Suprapubic skin (tissue), 4 donors: Measurements from ENCODE around the gene FNDC11. TPM values are rescaled to one million over a fixed set of nuclear protein-coding genes. Genes with fewer than 3 reads are reported as not detected.
A peak's percentile ranks its signal among the peaks of the same experiment; 100 is the strongest.

Experiments used
- DNase-seq, 2 donors: peaks; one replicate each; pipeline ENCODE4 v3.0.0-alpha.2; 2019; ENCODE audit warnings: low spot score in 2 of 2
- H3K27ac ChIP-seq: fragments of 200-600 bp; sonication (generic); one replicate; pipeline ENCODE4 v1.5.1; 2019
- H3K27me3 ChIP-seq: fragments of 200-600 bp; sonication (generic); one replicate; pipeline ENCODE4 v1.5.1; 2019
- H3K36me3 ChIP-seq: fragments of 200-600 bp; sonication (generic); one replicate; pipeline ENCODE4 v1.5.1; 2019
- H3K4me1 ChIP-seq: fragments of 200-600 bp; sonication (generic); one replicate; pipeline ENCODE4 v1.5.1; 2019
- H3K4me3 ChIP-seq: fragments of 200-600 bp; sonication (generic); one replicate; pipeline ENCODE4 v1.5.1; 2019; ENCODE audit warnings: mild to moderate bottlenecking
- H3K9me3 ChIP-seq: fragments of 200-600 bp; sonication (generic); one replicate; pipeline ENCODE4 v1.5.1; 2019
- EP300 ChIP-seq: sonication (generic); formaldehyde crosslinking; IDR thresholded peaks from one replicate; pipeline ENCODE4 v1.6.1; 2017; ENCODE audit warnings: antibody characterized with exemption
- POLR2A ChIP-seq, 2 donors: fragments of 450-650 bp; IDR thresholded peaks; one replicate each; pipeline ENCODE4 v1.6.1; 2017; ENCODE audit warnings: antibody characterized with exemption in 2 of 2, mild to moderate bottlenecking in 2 of 2, moderate library complexity in 2 of 2
- POLR2AphosphoS5 ChIP-seq, 3 donors: sonication (generic); formaldehyde crosslinking; IDR thresholded peaks; one replicate each; pipeline ENCODE4 v1.6.1; 2017; ENCODE audit warnings: antibody characterized with exemption in 3 of 3
- WGBS: methylation state at CpG from one replicate; pipeline ENCODE4 v1.1.5; 2018; 5-methylcytosine and 5-hydroxymethylcytosine counted together
- total RNA-seq, 4 donors: library from RNA; depleted of rRNA; stranded (reverse); fragments of >200 nt; gene quantifications; one replicate each; pipeline ENCODE4 v1.1.0, GENCODE V29; 2016
- TF ChIP-seq, protein P1 (sequence below), 2 donors: fragments of 200-600 bp in 1 of 2; fragments of 450-650 bp in 1 of 2; sonication (generic) in 1 of 2; IDR thresholded peaks; one replicate each; pipeline ENCODE4 v1.5.1; 2016 to 2019; ENCODE audit warnings: antibody characterized with exemption in 2 of 2, mild to moderate bottlenecking in 1 of 2, moderate library complexity in 1 of 2

The FNDC11 gene
- total RNA-seq, 4 donors from 2014 or later, result 0.25 to 0.36 TPM; not detected in 2

DNA sequence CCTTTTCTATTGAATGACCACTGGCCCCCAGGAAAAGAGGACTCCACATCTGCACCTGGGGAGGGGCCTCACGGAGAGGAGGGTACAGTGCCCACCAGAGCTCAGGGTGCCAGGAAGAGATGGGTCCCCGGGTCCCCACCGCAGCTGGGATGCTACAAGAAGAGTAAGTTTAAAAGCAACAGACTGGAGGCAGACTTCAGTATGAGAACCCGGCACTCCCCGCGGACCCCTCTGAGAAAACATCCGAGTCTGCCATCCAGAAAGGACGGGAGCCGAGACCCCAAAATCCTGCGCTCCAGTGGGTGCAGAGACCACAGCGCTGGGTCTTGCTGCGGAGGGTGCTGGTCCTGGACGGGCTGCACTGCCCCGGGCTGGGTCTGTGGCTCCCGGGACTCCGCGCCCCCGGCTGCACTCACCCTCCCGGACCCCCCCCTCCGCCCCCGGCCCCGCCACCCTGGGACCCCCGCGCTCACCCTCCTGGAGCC is 19.7 kb downstream of the FNDC11 start:
- 0% methylated on average over 1 of the region's 24 CpGs for WGBS
- peak overlapping the region; percentile 76 for H3K27ac ChIP-seq
- H3K36me3 ChIP-seq, result no peaks in the 10 kb centered on the region
- H3K4me3 ChIP-seq, result peak overlapping the region; percentile 89
- TF ChIP-seq POLR2A (IDR thresholded peaks at IDR 0.05), result no peak
- no peak for TF ChIP-seq EP300
- TF ChIP-seq, protein P1, sequence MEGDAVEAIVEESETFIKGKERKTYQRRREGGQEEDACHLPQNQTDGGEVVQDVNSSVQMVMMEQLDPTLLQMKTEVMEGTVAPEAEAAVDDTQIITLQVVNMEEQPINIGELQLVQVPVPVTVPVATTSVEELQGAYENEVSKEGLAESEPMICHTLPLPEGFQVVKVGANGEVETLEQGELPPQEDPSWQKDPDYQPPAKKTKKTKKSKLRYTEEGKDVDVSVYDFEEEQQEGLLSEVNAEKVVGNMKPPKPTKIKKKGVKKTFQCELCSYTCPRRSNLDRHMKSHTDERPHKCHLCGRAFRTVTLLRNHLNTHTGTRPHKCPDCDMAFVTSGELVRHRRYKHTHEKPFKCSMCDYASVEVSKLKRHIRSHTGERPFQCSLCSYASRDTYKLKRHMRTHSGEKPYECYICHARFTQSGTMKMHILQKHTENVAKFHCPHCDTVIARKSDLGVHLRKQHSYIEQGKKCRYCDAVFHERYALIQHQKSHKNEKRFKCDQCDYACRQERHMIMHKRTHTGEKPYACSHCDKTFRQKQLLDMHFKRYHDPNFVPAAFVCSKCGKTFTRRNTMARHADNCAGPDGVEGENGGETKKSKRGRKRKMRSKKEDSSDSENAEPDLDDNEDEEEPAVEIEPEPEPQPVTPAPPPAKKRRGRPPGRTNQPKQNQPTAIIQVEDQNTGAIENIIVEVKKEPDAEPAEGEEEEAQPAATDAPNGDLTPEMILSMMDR (IDR thresholded peaks at IDR 0.05), result no peak
- TF ChIP-seq POLR2AphosphoS5 (IDR thresholded peaks at IDR 0.05), result no peak
- peaks cover 2% of the 10 kb centered on the region for H3K27me3 ChIP-seq
- H3K4me1 ChIP-seq, result peaks cover 23% of the 10 kb centered on the region
- no peak for DNase-seq
- H3K9me3 ChIP-seq, result no peaks in the 10 kb centered on the region

DNA sequence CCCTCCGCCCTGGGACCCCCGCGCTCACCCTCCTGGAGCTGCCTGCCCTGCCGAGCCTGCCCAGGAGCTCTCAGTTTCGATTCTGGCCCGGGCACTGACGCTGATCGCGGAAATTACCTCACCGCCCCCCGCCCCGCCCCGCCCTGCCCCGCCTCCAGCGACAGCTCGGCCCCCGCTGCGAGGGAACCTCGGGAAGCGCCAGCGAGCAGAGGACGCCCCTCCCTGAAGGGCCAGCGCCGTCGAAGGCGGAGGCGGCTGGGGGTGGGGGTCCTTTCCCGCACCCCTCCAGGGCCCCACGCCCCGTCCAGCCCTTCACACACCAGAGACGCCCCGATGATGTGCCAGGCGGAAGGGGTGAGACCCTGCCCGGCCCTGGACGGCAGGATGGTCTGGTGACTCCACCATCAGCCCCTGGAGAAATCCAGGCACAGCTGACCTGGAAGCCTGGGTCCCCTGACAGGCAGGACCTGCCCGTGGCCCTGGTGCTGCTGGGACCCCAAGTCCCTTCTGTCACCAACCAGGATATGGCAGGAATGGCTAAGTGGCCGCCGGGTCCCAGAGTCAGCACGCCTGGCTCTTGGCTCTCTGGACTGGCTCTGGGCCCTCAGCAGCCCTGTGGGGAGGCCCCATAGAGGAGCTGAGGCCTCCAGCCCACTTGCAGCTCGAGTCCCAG is 20.3 kb downstream of the FNDC11 start, which contains the start of gene HELZ2:
Gene HELZ2, minus strand, starts transcription at position 84 of the 673 bp plus-strand sequence. CDS start 1,854 bp downstream, outside the sequence.
- H3K36me3 ChIP-seq, result no peaks in the 10 kb centered on the region
- DNase-seq, result peak; percentile 88 to 91
- H3K27ac ChIP-seq, result peak within 1 kb of the TSS; percentile 76
- peaks cover 23% of the 10 kb centered on the region for H3K4me1 ChIP-seq
- H3K27me3 ChIP-seq, result peaks cover 3% of the 10 kb centered on the region
- WGBS, result no CpG with 5 or more reads among the region's 40 CpGs
- H3K4me3 ChIP-seq, result peak within 1 kb of the TSS; percentile 89
- H3K9me3 ChIP-seq, result no peaks in the 10 kb centered on the region
- TF ChIP-seq, protein P1 (IDR thresholded peaks at IDR 0.05), result no peak
- TF ChIP-seq EP300, result no peak
- TF ChIP-seq POLR2AphosphoS5 (IDR thresholded peaks at IDR 0.05), result no peak
- no peak for TF ChIP-seq POLR2A (IDR thresholded peaks at IDR 0.05)

DNA sequence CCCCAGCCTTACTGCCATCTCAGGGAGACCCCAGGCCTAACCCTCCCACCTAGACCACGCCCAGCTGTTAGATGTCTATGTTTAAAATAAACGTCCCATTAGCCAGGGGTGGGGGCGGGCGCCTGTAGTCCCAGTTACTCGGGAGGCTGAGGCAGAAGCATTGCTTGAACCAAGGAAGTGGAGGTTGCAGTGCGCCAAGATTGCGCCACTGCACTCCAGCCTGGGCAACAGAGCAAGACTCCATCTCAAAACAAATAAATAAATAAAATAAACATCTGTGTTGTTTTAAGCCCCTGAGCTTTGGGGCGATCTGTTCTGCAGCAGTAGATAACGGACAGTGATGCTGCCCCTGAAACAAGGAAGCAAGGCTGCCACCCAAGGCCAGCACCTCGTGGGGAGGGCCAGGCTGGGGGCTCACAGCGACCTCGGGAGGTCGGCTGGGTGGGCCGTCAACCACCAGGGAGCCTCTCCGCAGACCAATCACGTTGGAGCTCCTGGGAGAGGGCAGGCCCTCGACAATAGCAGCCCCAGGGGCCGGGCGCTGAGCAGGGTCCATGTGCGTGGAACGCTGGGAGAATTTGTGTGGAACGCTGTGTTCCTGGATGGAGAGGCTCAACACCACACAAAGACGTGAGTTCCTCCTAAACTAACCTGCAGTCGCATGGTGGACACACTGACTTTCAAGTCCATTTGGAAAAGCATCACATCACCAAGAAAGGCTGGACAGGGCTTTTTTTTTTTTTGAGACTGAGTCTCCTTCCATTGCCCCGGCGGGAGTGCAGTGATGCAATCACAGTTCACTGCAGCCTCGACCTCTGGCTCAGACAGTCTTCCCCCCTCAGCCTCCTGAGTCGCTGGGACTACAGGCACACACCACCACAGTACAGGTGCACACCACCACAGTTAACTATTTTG is 21.1 kb downstream of the FNDC11 start:
- Histone ChIP-seq H3K4me1 (peaks cover 23% of the 10 kb centered on the region), H3K27ac (no peak overlapping the region), H3K36me3 (no peaks in the 10 kb centered on the region), H3K4me3 (peak overlapping the region; percentile 89), H3K9me3 (no peaks in the 10 kb centered on the region), H3K27me3 (peaks cover 3% of the 10 kb centered on the region)
- no peak for DNase-seq
- 74% methylated on average over 26 of the region's 28 CpGs for WGBS
- TF ChIP-seq EP300, result no peak
- no peak for TF ChIP-seq POLR2AphosphoS5 (IDR thresholded peaks at IDR 0.05)

DNA sequence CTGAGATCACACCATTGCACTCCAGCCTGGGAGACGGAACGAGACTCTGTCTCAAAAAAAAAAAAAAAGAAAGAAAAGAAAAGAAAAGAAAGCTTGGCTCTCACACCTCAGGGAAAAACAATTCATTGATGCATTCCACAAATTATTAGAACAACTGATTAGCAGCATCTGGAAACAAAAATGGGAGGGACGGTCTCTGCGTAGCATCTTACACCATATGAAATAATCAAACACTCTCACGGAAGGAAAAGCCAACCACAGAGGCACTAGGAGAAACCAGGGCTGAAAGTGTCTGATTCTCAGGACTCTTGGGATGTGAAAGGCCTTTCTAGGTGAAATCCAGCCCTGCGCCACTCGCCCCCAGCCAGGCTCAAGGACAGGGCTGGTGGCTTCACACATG is 22.4 kb downstream of the FNDC11 start:
- Histone ChIP-seq H3K27ac (no peak overlapping the region), H3K27me3 (peaks cover 3% of the 10 kb centered on the region), H3K4me1 (peaks cover 23% of the 10 kb centered on the region), H3K36me3 (no peaks in the 10 kb centered on the region), H3K9me3 (no peaks in the 10 kb centered on the region), H3K4me3 (no peak overlapping the region)
- no peak for DNase-seq
- TF ChIP-seq EP300 (no peak), POLR2A (IDR thresholded peaks at IDR 0.05) (no peak), POLR2AphosphoS5 (IDR thresholded peaks at IDR 0.05) (no peak)
- TF ChIP-seq, protein P1 (IDR thresholded peaks at IDR 0.05), result no peak
- WGBS, result 73% methylated on average over 7 of the region's 7 CpGs

DNA sequence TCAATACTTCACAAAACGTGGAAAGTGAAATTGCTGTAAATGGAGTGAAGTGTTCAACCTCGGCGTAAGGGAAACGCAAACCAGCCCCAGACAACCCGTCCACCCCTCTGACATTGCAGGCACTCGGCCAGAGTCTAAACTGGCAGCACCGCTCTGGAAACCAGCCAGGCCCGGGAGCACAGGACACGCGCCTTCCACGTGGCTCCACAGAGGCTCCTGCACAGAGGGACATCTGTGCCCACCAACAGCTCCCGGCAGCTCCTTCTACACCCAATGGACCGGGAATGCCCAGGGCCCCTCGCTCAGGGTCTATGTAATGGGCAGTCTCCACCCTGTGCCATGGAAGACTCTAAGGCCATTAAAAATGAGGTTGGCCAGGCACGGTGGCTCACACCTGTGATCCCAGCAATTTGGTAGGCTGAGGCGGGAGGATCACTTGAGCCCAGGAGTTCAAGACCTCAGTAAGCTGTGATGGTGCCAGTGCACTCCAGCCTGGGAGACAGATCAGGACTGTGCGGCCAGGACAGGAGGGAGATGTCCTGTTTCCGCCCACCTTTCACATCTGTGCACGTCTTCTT is 23.4 kb downstream of the FNDC11 start:
- Histone ChIP-seq H3K27me3 (peaks cover 3% of the 10 kb centered on the region), H3K9me3 (no peaks in the 10 kb centered on the region), H3K4me3 (no peak overlapping the region), H3K27ac (no peak overlapping the region), H3K4me1 (peaks cover 23% of the 10 kb centered on the region), H3K36me3 (no peaks in the 10 kb centered on the region)
- 63% methylated on average over 16 of the region's 19 CpGs for WGBS
- no peak for TF ChIP-seq POLR2A (IDR thresholded peaks at IDR 0.05)
- TF ChIP-seq, protein P1 (IDR thresholded peaks at IDR 0.05), result no peak
- TF ChIP-seq EP300, result no peak
- no peak for TF ChIP-seq POLR2AphosphoS5 (IDR thresholded peaks at IDR 0.05)
- no peak for DNase-seq
